ENCODE results near the gene BRSK2.

- no peak for TF ChIP-seq EZH2phosphoT487 (IDR thresholded peaks at IDR 0.05; ENCODE audit: insufficient read depth, low read depth)
- no peak for TF ChIP-seq EZH2 (IDR thresholded peaks at IDR 0.05; ENCODE audit: insufficient read depth, poor library complexity, severe bottlenecking)
Measured at GRCh38 chr11:1473786-1474185, 84.1 kb downstream of the BRSK2 start.

All from GM23248 (cell line).